IMR-90 (cell line): ENCODE results near the gene ACAD9. TPM values are rescaled to one million over a fixed set of nuclear protein-coding genes. Genes with fewer than 3 reads are reported as not detected.

ENCODE experiments used
- ATAC-seq: fragments of 200-7000 bp; cut with Tn5 transposase; 2 replicates; pipeline ENCODE4 v1.9.1; 2020; ENCODE audit warnings: low read depth, mild to moderate bottlenecking, moderate library complexity
- BruUV-seq: library from RNA; stranded (reverse); fragments of 400-500 nt; replicated peaks from 2 replicates; lab custom pipeline; 2021; lab: Mats Ljungman, UMichigan
- CTCF ChIA-PET: fragments of 300-600 bp; formaldehyde crosslinking; extraction: SDS; loops from one replicate; lab custom pipeline; 2021; ENCODE audit warnings: antibody characterized with exemption; lab: Yijun Ruan, JAX
- POLR2A ChIA-PET: fragments of 300-600 bp; sonication (Branson Sonifier 250); formaldehyde crosslinking; loops from one replicate; lab custom pipeline; 2022; ENCODE audit warnings: antibody characterized with exemption; ENCODE audit not compliant: unreplicated experiment; lab: Charles Lee
- DNase-seq: peaks from one replicate; pipeline ENCODE4 v3.0.0; 2013
- H2AFZ ChIP-seq: replicated peaks from 2 replicates; pipeline ENCODE3; 2013; ENCODE audit warnings: low read length, mild to moderate bottlenecking; ENCODE audit not compliant: poor library complexity
- H2AK5ac ChIP-seq: 2 replicates; pipeline ENCODE4 v1.6.1; 2013; ENCODE audit warnings: low read depth, low read length, inconsistent platforms
- H2AK9ac ChIP-seq: replicated peaks from 2 replicates; pipeline ENCODE3; 2013; ENCODE audit warnings: mild to moderate bottlenecking, low read depth, low read length, moderate library complexity; ENCODE audit not compliant: poor library complexity
- H2BK120ac ChIP-seq: 2 replicates; pipeline ENCODE4 v1.6.1; 2013; ENCODE audit warnings: low read depth, low read length, inconsistent platforms
- H2BK15ac ChIP-seq: 3 replicates; pipeline ENCODE4 v1.6.1; 2013; ENCODE audit warnings: low read depth, low read length, inconsistent platforms
- H2BK20ac ChIP-seq: 2 replicates; pipeline ENCODE4 v1.6.1; 2013; ENCODE audit warnings: low read depth, mild to moderate bottlenecking, inconsistent platforms, low read length, moderate library complexity
- H2BK5ac ChIP-seq: 2 replicates; pipeline ENCODE4 v1.6.1; 2013; ENCODE audit warnings: mild to moderate bottlenecking, low read depth, low read length, inconsistent platforms; ENCODE audit not compliant: poor library complexity, severe bottlenecking
- H3K14ac ChIP-seq: replicated peaks from 2 replicates; pipeline ENCODE4 v1.6.1; 2013; ENCODE audit warnings: low read depth, low read length, inconsistent platforms
- H3K18ac ChIP-seq: 2 replicates; pipeline ENCODE4 v1.6.1; 2013; ENCODE audit warnings: low read depth, low read length, control low read depth
- H3K23ac ChIP-seq: 2 replicates; pipeline ENCODE4 v1.6.1; 2013; ENCODE audit warnings: low read depth, low read length, inconsistent platforms
- H3K27ac ChIP-seq: 2 replicates; pipeline ENCODE4 v1.5.1; 2013; ENCODE audit warnings: mild to moderate bottlenecking, control low read depth, low read length; ENCODE audit not compliant: insufficient read depth
- H3K27me3 ChIP-seq: 2 replicates; pipeline ENCODE4 v1.6.1; 2013; ENCODE audit warnings: low read length; ENCODE audit not compliant: control insufficient read depth, insufficient read depth
- H3K36me3 ChIP-seq: 2 replicates; pipeline ENCODE4 v1.6.1; 2013; ENCODE audit warnings: low read length, mixed read lengths; ENCODE audit not compliant: control insufficient read depth, insufficient read depth
- H3K4ac ChIP-seq: 2 replicates; pipeline ENCODE4 v1.6.1; 2013; ENCODE audit warnings: low read depth, low read length, inconsistent platforms
- H3K4me1 ChIP-seq: 2 replicates; pipeline ENCODE4 v1.6.1; 2013; ENCODE audit warnings: low read length, mixed read lengths; ENCODE audit not compliant: control insufficient read depth, insufficient read depth
- H3K4me2 ChIP-seq: 2 replicates; pipeline ENCODE4 v1.6.1; 2013; ENCODE audit warnings: low read depth, mild to moderate bottlenecking, control low read depth, low read length, moderate library complexity
- H3K4me3 ChIP-seq: 2 replicates; pipeline ENCODE4 v1.5.1; 2013; ENCODE audit warnings: low read depth, mild to moderate bottlenecking, control low read depth, low read length, moderate library complexity; ENCODE audit not compliant: insufficient read depth
- H3K56ac ChIP-seq: 2 replicates; pipeline ENCODE4 v1.6.1; 2013; ENCODE audit warnings: low read length, inconsistent platforms; ENCODE audit not compliant: insufficient read depth; ENCODE audit errors: extremely low read depth
- H3K79me1 ChIP-seq, 2 experiments: 2 replicates each; pipeline ENCODE4 v1.6.1; 2013; ENCODE audit warnings: low read length in 2 of 2, inconsistent platforms in 1 of 2, low read depth in 1 of 2
- H3K9ac ChIP-seq: 2 replicates; pipeline ENCODE4 v1.6.1; 2013; ENCODE audit warnings: low read depth, low read length, control low read depth
- H3K9me1 ChIP-seq: 2 replicates; pipeline ENCODE4 v1.6.1; 2013; ENCODE audit warnings: low read length, inconsistent platforms; ENCODE audit not compliant: insufficient read depth
- H3K9me3 ChIP-seq: 2 replicates; pipeline ENCODE4 v1.6.1; 2013; ENCODE audit warnings: low read length; ENCODE audit not compliant: control insufficient read depth, insufficient read depth
- H4K20me1 ChIP-seq: 2 replicates; pipeline ENCODE4 v1.6.1; 2013; ENCODE audit warnings: low read length, inconsistent platforms; ENCODE audit not compliant: insufficient read depth
- H4K5ac ChIP-seq: 2 replicates; pipeline ENCODE4 v1.6.1; 2013; ENCODE audit warnings: mild to moderate bottlenecking, low read depth, low read length, control low read depth
- H4K8ac ChIP-seq, 2 experiments: 2 replicates each; pipeline ENCODE4 v1.6.1; 2013; ENCODE audit warnings: low read depth in 2 of 2, low read length in 2 of 2, control low read depth in 1 of 2, inconsistent platforms in 1 of 2
- H4K91ac ChIP-seq: 2 replicates; pipeline ENCODE4 v1.6.1; 2013; ENCODE audit warnings: low read depth, low read length, inconsistent platforms; ENCODE audit not compliant: insufficient read depth
- BHLHE40 ChIP-seq: fragments of 150-350 bp; IDR thresholded peaks from 2 replicates; pipeline ENCODE4 v1.6.1; 2016; ENCODE audit warnings: mild to moderate bottlenecking, low read depth, low read length
- CHD1 ChIP-seq: IDR thresholded peaks from 2 replicates; pipeline ENCODE4 v1.6.1; 2012; ENCODE audit warnings: low read depth, low read length, improper control_type of control experiment
- FOS ChIP-seq: fragments of 150-350 bp; IDR thresholded peaks from 2 replicates; pipeline ENCODE4 v1.6.1; 2016; ENCODE audit warnings: low read depth, low read length
- MAFK ChIP-seq: IDR thresholded peaks from 2 replicates; pipeline ENCODE4 v1.6.1; 2012; ENCODE audit warnings: low read depth, low read length, improper control_type of control experiment
- MAZ ChIP-seq: IDR thresholded peaks from 2 replicates; pipeline ENCODE4 v1.6.1; 2012; ENCODE audit warnings: low read depth, mild to moderate bottlenecking, low read length, improper control_type of control experiment, moderate library complexity, borderline replicate concordance
- MXI1 ChIP-seq: IDR thresholded peaks from 2 replicates; pipeline ENCODE4 v1.6.1; 2012; ENCODE audit warnings: low read depth, mild to moderate bottlenecking, low read length, moderate library complexity, borderline replicate concordance
- NFE2L2 ChIP-seq: fragments of 150-350 bp; IDR thresholded peaks from 2 replicates; pipeline ENCODE4 v1.6.1; 2016; ENCODE audit warnings: low read depth, mild to moderate bottlenecking, low read length
- POLR2A ChIP-seq: IDR thresholded peaks from 2 replicates; pipeline ENCODE4 v1.6.1; 2012; ENCODE audit warnings: mild to moderate bottlenecking, low read depth, low read length
- RAD21 ChIP-seq: IDR thresholded peaks from 2 replicates; pipeline ENCODE4 v1.6.1; 2012; ENCODE audit warnings: low read length, improper control_type of control experiment
- RCOR1 ChIP-seq: IDR thresholded peaks from 2 replicates; pipeline ENCODE4 v1.6.1; 2012; ENCODE audit warnings: mild to moderate bottlenecking, low read length, improper control_type of control experiment; ENCODE audit not compliant: insufficient replicate concordance
- RFX5 ChIP-seq: IDR thresholded peaks from 2 replicates; pipeline ENCODE4 v1.8.0; 2012; ENCODE audit warnings: low read depth, mild to moderate bottlenecking, low read length, moderate library complexity
- SMC3 ChIP-seq: fragments of 150-350 bp; IDR thresholded peaks from 2 replicates; pipeline ENCODE4 v1.6.1; 2016; ENCODE audit warnings: low read depth, mild to moderate bottlenecking, antibody characterized with exemption, low read length, moderate library complexity
- USF2 ChIP-seq: fragments of 150-350 bp; IDR thresholded peaks from 2 replicates; pipeline ENCODE4 v1.6.1; 2017; ENCODE audit warnings: mild to moderate bottlenecking, antibody characterized with exemption, low read length, low read depth
- WGBS, 2 experiments: methylation state at CpG; one replicate each; pipeline versions ENCODE4 v1.1.5 to v1.1.7; 2013; ENCODE audit warnings: missing lambda C conversion rate in 2 of 2; ENCODE audit not compliant: insufficient read length in 1 of 2; ENCODE audit errors: extremely low coverage in 2 of 2; 5-methylcytosine and 5-hydroxymethylcytosine counted together
- dilution Hi-C: fragments of 300-500 bp; cut with HindIII; formaldehyde crosslinking; loops from one replicate; pipeline ENCODE4 v1.14.3; 2018; ENCODE audit warnings: low sequenced_read_pairs; ENCODE audit not compliant: unreplicated experiment
- in situ Hi-C: fragments of 300-500 bp; cut with MboI; formaldehyde crosslinking; loops from 3 replicates; pipeline ENCODE4 v1.14.3; 2019; ENCODE audit warnings: low sequenced_read_pairs, inconsistent platforms, mixed read lengths
- intact Hi-C: fragments of 100-400 bp; cut with micrococcal nuclease; formaldehyde crosslinking; loops from 2 replicates; pipeline ENCODE4 v1.10.0; 2022
- polyA plus RNA-seq, 3 experiments: library from polyadenylated mRNA; depleted of rRNA; stranded (reverse); fragments of >200 nt; gene quantifications; 2 replicates each; pipeline ENCODE4 v1.2.3, GENCODE V29; 2012; ENCODE audit warnings: low replicate concordance in 1 of 3
- total RNA-seq: library from RNA; depleted of rRNA; stranded (reverse); fragments of >200 nt; gene quantifications from 2 replicates; pipeline ENCODE4 v1.2.3, GENCODE V29; 2012
- TF ChIP-seq, protein P1 (sequence below): conservative IDR thresholded peaks from 2 replicates; pipeline ENCODE4 v1.5.1; 2012; ENCODE audit warnings: mild to moderate bottlenecking, low read depth, low read length, improper control_type of control experiment

ACAD9 gene
- total and polyA plus RNA-seq, 2 of the 4 experiments (the other 2 are of a cell fraction), result 31.2 to 41.3 TPM

DNA sequence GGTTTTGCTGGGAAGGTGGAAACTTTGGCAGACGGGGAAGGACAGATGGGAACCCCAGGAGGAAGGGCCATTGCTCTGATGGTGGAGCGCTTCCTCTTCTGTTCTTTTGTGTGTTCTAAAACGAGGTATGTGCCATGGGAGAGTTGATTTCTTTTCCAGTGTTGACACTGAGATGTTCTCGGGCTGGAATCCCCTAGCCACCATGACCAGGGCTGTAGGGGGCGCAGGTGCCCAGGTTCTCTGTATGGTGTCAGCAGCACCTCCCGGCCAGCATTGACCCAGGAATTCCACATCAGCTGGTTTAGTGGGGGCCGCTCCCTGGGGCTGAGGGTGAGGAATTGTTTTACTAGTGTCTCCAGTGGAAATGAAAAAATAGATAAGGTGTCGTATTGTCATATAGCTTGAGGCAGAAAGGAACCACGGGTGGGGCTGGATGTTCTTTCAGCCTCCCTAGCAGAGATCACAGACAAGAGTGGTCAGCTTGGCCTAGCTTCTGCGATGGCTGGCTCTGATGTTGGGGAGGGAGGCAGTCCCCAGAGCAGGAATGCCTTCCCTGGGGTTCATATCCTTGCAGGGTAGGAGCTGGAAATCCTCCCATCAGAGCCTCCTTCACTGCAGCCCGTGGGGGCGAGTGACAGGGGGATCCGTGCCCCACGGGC is 34.2 kb upstream of the ACAD9 start:
- Histone ChIP-seq H3K27me3 (no peaks in the 10 kb centered on the region), H2BK15ac (no peak overlapping the region), H3K18ac (no peak overlapping the region), H4K8ac (no peak overlapping the region), H3K36me3 (no peaks in the 10 kb centered on the region), H3K56ac (no peak overlapping the region), H2AK9ac (peak overlapping the region; percentile 66), H3K9me3 (no peaks in the 10 kb centered on the region), H4K5ac (no peak overlapping the region), H3K9me1 (no peaks in the 10 kb centered on the region), H4K20me1 (no peaks in the 10 kb centered on the region), H3K4me3 (peak overlapping the region; percentile 16), H3K27ac (no peak overlapping the region), H2BK20ac (no peak overlapping the region), H3K23ac (no peak overlapping the region), H3K4me1 (peaks cover 6% of the 10 kb centered on the region; the same call in 1 of the 2 replicates), H3K9ac (no peak overlapping the region), H3K79me1 (no peaks in the 10 kb centered on the region), H2AFZ (peak overlapping the region; percentile 96), H2AK5ac (no peak overlapping the region), H3K4me2 (peak overlapping the region; percentile 74), H2BK120ac (no peak overlapping the region), H2BK5ac (no peak overlapping the region), H3K4ac (no peak overlapping the region), H3K14ac (no peak overlapping the region), H4K91ac (no peak overlapping the region)
- no CpG with 5 or more reads among the region's 14 CpGs for WGBS, 2 experiments
- peak; percentile 25 for ATAC-seq
- ChIA-PET CTCF (interaction anchor here (0.5 to 1.3 kb wide), 4 partner anchors 165 to 529 kb away, joined by 3 to 10 read pairs (median 4); no protein-coding TSS in a partner anchor), POLR2A (no interaction called here)
- intact Hi-C loops, result no loop called here
- DNase-seq, result no peak
- BruUV-seq, result no TSS peak
- TF ChIP-seq SMC3 (no peak), MAFK (no peak), RAD21 (no peak), USF2 (no peak), MXI1 (no peak), RFX5 (no peak), RCOR1 (no peak), BHLHE40 (no peak), CHD1 (no peak), POLR2A (no peak), NFE2L2 (no peak), MAZ (no peak), FOS (no peak)
- TF ChIP-seq, protein P1, sequence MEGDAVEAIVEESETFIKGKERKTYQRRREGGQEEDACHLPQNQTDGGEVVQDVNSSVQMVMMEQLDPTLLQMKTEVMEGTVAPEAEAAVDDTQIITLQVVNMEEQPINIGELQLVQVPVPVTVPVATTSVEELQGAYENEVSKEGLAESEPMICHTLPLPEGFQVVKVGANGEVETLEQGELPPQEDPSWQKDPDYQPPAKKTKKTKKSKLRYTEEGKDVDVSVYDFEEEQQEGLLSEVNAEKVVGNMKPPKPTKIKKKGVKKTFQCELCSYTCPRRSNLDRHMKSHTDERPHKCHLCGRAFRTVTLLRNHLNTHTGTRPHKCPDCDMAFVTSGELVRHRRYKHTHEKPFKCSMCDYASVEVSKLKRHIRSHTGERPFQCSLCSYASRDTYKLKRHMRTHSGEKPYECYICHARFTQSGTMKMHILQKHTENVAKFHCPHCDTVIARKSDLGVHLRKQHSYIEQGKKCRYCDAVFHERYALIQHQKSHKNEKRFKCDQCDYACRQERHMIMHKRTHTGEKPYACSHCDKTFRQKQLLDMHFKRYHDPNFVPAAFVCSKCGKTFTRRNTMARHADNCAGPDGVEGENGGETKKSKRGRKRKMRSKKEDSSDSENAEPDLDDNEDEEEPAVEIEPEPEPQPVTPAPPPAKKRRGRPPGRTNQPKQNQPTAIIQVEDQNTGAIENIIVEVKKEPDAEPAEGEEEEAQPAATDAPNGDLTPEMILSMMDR, result no peak
- in situ Hi-C loops, result no loop called here
- dilution Hi-C loops, result no loop called here
